T47D (cell line): ENCODE results near the gene GGTLC1.
"Not testable (repeated sequence)": the region's sequence is repeated elsewhere in the genome, so short reads cannot be mapped to it uniquely, and the experiment has no call there.

Experiments used
- DNase-seq, 2 experiments: peaks; one replicate each; pipeline versions ENCODE4 v3.0.0 to v3.0.0-alpha.2; 2011 to 2012; ENCODE audit warnings: low read depth in 1 of 2, low spot score in 1 of 2
- JUND ChIP-seq: IDR thresholded peaks from 2 replicates; pipeline ENCODE4 v1.6.1; 2012; ENCODE audit warnings: low read depth
- in situ Hi-C: cut with HindIII; loops from 2 replicates; pipeline ENCODE4 v1.10.0; 2016; ENCODE audit warnings: low sequenced_read_pairs, low pct_unique_long_range_greater_than_20kb

The GGTLC1 gene

DNA sequence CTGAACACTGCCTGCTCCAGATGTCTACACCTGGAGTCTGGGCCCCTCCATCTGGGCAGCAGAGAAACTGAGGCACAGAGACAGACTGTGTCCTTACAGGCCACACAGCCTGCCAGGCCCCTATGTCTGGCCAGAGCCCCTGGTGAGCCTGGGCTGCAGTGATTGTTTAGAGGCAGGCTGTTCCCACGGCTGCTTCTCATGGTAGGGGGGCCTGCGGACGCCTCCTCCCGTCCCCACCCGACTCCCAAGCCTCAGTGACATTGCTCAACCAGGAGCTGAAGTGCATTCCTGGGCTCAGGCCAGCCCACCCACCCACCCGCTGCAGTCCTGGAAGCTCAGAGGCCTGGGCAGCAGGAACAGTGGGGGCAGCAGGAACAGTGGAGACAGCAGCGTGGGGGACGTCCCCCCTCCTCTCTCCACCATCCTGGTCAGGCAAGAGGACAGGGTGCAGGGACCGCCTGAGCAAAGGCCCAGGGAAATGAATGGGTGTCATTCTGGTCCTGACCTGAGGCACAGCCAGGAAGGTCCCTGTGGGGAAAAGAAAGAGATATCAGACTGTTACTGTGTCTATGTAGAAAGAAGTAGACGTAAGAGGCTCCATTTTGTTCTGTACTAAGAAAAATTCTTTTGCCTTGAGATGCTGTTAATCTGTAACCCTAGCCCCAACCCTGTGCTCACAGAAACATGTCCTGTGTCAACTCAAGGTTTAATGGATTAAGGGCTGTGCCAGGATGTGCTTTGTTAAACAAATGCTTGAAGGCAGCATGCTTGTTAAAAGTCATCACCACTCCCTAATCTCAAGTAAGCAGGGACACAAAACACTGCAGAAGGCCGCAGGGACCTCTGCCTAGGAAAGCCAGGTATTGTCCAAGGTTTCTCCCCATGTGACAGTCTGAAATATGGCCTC is 6.2 kb downstream of the GGTLC1 start:
- in situ Hi-C loops = not testable (repeated sequence)

DNA sequence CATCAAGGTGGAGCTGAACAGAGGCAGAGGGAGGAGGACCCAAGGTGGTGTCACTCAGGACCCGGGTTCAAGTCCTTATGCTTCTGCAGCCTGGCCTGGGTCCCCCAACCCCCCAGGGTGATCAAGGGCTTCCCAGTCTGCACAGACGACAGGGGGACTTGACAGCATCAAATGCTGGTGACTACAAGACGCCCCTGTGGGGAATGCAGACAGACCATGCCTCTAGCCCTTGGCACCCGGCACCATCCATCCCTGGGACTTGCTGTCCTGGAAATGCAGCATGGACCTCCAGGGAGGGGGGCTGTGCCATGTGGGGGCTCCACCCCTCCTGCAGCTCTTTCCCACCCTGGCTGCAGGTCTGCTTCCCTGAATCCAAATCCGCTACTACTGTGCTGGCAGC is 7.1 kb downstream of the GGTLC1 start:
- in situ Hi-C loops = not testable (repeated sequence)

More for the DNA sequence above, 6.2 kb downstream of the GGTLC1 start:
- DNase-seq = not testable (repeated sequence)

DNA sequence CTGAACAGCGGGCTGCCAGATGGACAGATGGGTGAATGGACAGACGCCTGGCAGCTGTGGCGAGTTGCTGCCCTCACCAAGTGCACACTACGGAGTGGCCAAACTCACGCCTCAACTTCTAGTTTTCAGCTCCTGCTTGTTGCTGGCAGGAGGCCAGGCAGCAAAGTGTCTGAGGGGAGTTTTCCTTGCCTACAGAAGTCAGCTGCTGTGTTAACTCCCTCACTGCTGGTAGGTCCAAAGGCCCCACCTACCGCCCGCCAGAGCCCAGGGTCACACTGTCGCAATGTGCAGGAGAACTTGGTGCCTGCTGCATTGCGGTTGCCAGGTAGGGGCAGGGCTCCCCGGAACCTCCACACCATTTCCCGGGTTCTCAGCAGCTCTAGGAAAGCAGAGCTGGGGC is 7.6 kb downstream of the GGTLC1 start:
- in situ Hi-C loops, DNase-seq: not testable (repeated sequence)

More for the DNA sequence above, 7.1 kb downstream of the GGTLC1 start:
- DNase-seq = not testable (repeated sequence)

DNA sequence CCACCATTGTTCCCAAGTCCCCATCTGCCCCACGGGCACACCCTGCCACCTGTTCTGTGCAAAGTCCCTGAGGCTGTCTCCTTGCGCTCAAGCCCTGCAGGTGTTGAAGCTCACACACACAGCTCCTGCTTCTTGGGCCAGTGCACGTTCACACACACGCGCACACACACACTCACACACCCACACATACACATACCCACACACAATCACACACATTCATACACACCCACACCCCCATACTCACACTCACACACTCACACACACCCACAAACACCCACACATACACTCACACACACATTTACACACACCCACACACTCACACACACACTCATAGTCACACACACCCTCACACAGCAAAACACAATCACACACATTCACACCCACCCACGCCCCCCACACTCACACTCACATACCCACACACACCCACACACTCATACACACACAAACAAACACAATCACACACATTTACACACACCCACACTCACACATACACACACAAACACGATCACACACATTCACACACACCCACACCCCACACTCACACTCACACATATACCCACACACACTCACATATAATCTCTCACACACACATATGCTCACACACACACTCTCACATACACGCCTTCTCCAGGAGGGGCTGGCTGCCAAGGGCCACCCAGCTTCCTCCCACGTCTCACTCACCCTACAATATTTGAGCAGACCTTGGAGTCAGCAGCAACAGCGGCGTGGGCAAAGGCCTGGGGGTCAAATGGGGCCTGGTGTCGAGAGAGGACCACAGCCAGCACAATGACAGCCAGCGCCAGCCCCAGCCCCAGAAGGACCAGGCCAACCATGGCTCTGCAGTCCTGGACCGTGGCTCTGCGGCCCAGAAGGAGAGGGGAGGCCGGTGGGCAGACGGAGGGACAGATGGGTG is 8.4 kb downstream of the GGTLC1 start:
- in situ Hi-C loops, DNase-seq: not testable (repeated sequence)

DNA sequence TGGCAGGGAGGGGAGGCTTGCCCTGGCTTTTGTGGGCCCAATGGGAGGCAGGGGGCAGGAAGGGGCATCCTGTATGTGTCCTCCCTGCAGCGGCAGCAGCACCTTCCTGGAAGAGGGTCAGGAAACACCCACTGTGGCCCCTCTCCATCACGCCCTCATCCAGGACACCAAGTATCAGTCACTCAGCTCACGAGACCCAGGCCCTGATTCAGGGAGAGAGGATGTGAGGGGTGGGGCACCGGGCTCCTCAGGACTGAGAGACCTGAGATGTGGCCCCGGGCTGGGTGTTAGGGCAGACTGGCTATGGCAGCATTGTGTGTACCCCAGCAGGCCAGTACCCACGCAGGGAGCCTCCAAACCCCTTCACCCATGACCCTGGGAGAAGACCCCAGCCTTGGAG is 9.2 kb downstream of the GGTLC1 start:
- DNase-seq, in situ Hi-C loops: not testable (repeated sequence)

DNA sequence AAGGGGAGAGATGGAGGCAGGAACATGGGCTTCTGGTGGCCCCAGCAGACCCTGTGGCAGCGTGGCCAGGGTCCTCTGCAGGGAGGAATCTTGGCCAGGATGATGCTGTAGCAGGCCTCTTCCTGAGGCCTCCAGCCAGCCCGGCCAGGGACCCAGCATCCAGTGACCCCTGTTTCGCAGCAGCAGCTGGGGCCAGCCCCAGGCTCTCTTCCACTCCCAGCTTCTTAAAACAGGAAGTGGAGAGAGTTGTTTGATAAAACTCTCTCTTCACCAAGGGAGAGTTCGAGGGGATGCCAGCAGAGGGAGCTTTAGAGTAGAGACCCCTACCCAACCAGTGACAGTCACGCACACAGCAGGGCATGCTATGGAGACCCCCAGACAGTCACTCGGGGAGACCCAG is 10.1 kb downstream of the GGTLC1 start:
- DNase-seq, in situ Hi-C loops: not testable (repeated sequence)

DNA sequence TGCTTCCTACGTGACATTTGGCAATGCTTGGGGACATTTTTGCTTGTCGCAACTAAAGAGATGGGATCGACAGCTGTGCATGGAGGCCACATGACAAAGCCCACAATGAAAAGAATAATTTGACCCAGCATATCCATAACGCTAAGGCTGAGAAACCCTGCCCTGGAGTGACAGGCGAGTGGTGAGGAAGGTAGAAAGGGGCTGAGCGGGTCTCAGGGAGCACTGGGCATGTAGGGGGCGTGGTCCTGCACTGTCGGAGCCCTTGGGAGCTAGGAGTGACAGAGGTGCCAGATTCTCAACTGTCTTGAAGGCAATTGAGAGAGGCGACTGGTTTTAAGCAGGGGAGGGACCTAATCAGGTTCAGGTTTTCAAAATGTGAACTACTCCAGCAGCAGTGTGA is 13.6 kb downstream of the GGTLC1 start:
- in situ Hi-C loops = no loop called here
- no peak for DNase-seq
- no peak for TF ChIP-seq JUND

DNA sequence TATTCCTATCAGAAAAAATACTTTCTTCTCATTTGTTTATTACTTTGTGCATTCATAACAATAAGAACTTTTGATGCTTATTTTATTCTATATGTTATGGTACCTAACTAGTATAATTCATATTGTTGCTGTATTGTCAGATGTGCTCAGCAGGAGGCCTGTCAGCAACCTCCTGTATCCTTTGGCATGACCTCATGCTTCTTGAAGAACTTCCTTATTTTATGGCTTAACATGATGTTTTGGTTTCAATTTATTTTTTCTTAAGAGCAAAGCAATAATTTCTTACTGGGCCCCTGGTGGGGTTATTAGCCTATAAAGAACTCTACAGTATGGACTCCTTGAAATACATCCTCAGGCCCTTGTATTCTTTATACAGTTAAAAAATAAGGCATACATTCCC is 17.3 kb downstream of the GGTLC1 start:
- in situ Hi-C loops = no loop called here
- no peak for TF ChIP-seq JUND
- no peak for DNase-seq

DNA sequence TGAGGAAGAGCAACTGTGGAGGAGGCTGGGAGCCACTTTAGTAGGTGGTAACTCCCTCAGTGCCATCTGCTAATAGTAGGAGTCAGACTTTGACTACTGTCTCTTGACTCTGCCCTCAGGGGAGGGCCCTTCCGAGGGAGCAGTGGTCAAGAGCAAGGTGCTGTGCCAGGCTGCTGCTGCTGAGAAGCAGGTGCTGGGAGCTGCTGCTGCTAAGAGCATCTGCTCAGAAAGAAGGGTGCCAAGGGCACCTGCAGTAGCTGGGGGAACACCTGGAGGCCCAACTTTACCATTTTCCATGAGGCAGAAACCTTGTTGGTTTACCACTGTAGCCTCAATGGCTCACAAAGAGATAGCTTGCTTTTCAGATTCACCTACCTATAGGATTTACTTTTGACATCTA is 18.5 kb downstream of the GGTLC1 start:
- in situ Hi-C loops = no loop called here
- no peak for TF ChIP-seq JUND
- no peak for DNase-seq

DNA sequence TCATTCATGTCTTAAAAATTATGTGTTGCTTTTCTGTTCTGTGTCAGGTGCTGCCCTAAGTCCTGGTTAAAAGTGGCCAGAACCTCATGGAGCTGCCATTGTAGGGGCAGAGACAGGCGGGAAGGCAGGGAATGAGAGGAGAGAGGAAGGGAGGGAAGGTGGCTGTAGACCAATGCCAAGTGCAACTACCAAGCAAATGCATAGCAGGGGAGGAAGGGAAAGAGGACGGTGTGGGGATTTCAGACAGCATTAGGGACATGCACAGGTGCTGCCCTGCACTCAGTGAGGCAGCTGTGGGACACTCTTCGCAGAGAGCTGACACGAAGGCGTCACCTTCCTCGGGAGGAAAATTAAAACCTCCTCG is 21.0 kb downstream of the GGTLC1 start:
- in situ Hi-C loops = no loop called here
- no peak for DNase-seq
- no peak for TF ChIP-seq JUND

DNA sequence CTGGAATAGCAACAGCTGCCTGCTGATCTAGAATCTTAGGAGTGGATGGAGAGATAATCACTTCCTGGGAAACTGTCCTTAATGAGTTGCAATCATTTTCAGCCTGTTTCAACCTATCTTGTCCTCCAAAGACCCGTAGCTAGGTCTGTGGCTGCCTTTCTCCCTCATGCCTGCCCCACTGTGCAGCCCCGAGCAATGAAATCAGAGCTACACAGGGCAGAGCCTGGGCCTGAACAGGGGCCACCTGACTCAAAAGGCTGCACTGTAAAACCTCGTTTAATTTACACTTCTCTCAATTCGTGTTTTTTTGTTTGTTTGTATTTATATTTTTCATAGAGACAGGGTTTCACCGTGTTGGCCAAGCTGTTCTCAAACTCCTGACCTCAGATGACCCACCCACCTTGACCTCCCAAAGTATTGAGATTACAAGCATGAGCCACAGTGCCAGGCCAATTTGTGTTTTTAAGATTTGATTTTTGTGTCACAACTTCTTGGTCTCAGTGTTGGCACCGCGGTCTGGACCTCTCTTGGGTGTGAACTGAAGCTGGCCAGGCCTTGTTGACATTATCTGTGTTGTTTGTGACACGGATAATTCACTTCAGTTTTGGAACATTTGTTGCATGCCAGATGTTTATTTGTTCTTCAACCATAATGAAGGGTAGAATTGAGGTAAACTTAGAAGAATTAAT is 21.5 kb downstream of the GGTLC1 start:
- no peak for DNase-seq
- no peak for TF ChIP-seq JUND
- in situ Hi-C loops = no loop called here

DNA sequence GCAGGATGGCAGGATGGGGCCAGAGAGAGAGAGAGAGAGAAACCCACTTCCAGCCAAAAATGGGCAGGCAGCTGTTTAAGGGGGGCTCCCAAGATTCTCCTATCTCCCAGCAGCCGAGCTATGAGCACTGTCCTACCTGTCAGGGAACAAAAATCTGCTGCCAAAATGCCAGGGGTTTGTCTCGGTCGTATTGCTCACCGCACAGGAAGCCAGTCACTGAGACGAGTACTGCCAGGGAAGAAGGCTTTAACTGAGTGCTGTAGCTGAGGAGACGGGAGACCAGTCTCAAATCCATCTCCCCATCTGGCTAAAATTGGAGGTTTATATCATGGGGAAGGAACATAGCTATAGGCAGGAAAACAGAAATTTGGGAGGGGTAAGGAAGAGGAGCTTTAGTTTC is 22.3 kb downstream of the GGTLC1 start:
- no peak for DNase-seq
- no peak for TF ChIP-seq JUND
- in situ Hi-C loops = no loop called here

DNA sequence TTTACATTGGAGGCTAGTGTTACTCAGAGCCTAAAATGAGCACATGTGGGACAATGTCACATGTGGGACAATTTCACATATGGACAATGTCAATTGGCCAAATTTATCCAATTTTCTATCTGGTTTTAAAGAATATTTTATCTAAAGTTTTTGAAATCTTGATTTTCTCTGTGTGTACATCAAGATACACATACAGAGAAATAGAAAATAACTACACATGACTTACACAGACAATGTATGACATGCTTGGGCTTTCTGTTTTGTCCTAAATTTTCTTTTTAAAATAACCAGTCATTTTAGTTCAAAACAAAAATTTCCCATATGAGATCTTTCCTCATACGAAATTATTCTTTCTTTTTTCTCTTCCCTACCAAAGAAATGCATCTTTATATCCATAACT is 24.6 kb downstream of the GGTLC1 start:
- in situ Hi-C loops = no loop called here
- no peak for TF ChIP-seq JUND
- no peak for DNase-seq
